HL-60/S4 treated with phorbol 12-myristate 13-acetate at 8.2 ng/mL for 4 days and 3 days (cell line): Measurements from ENCODE around the gene CADPS2.
"Not testable (repeated sequence)": the region's sequence is repeated elsewhere in the genome, so short reads cannot be mapped to it uniquely, and the experiment has no call there.

Source experiments
- in situ Hi-C: fragments of 300-500 bp; cut with MboI; formaldehyde crosslinking; loops from 2 replicates; pipeline ENCODE4 v1.15.0; 2022; ENCODE audit warnings: low sequenced_read_pairs

Gene CADPS2

GRCh38 chr7:122677149-122677548, 209.1 kb downstream of the CADPS2 start:
- in situ Hi-C loops, result no loop called here

GRCh38 chr7:122676466-122676865, 209.8 kb downstream of the CADPS2 start:
- in situ Hi-C loops, result no loop called here

DNA sequence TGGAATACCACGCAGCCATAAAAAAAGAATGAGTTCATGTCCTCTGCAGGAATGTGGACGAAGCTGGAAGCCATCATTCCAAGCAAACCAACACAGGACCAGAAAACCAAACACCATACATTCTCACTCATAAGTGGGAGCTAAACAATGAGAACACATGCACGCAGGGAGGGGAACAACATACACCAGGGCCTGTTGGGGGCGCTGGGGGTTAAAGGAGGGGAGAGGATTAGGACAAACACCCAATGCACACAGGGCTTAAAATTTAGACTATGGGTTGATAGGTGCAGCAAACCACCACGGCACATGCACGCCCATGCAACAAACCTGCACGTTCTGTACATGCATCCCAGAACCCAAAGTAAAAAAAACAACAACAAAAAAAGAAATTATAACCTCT, 210.6 kb downstream of the CADPS2 start:
- in situ Hi-C loops, result no loop called here

DNA sequence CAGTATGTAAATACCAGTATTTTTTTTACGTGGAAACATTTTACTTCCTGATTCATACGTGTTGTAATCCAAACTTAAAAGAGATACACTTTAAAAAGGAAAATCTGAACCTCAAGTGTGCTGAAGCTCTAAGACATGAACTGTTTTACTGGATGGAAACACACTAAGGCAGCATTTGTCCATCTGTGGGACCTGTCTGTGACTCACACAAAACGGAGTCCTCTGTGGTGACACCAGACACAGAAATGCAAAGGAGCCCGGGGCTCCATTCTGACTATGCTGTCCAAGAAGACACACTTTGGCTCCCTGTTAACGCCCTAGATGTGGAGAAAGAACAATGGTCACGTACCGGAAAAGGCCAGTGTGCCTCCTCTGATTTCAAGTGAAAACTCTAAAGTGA, 211.2 kb downstream of the CADPS2 start:
- in situ Hi-C loops, result no loop called here

- in situ Hi-C loops, result no loop called here
These were observed 211.8 kb downstream of the CADPS2 start for GRCh38 chr7:122674502-122674901.

- in situ Hi-C loops, result no loop called here
These were observed 212.3 kb downstream of the CADPS2 start for GRCh38 chr7:122673951-122674350.

DNA sequence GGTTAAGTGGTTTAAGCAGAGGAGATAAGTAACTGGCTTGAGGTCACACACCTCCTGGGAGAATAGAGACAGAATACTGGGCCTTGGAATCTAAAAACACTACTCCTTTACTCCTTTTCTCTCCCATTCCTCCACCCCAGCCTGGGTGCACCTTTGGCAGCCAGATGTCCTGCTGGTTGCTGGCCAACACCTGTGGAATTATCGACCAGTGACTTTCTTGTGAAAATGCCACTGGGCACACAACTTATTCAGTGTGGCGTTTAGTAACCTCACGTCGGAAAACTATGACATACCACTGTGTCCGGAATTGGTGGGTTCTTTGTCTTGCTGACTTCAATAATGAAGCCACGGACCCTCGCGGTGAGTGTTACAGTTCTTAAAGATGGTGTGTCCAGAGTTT, 213.7 kb downstream of the CADPS2 start:
- in situ Hi-C loops, result no loop called here

- in situ Hi-C loops, result no loop called here
These were observed 222.5 kb downstream of the CADPS2 start for GRCh38 chr7:122663733-122664132.

- in situ Hi-C loops, result no loop called here
These were observed 227.4 kb downstream of the CADPS2 start for GRCh38 chr7:122658856-122659255.

- in situ Hi-C loops, result no loop called here
These were observed 232.6 kb downstream of the CADPS2 start for GRCh38 chr7:122653685-122654084.

DNA sequence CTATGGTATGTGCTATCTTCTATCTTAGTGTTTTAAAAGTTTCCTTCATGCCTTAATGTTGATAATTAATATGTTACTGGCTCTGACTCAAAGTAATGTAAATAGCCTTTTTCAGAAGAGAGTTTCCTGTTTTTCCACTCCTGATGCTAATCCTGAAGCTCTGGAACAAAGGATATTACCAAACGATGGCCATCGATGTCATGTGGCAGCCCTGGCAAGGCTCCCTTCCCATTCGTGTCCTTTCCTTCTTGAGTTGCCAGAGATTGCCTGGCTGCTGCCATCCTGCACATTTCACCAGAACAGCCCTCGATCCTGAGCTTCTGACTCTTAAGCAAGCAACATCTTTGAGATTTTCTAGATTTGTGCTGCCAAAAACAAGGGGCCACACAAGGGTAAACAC, 233.4 kb downstream of the CADPS2 start:
- in situ Hi-C loops, result no loop called here

GRCh38 chr7:122651451-122651850, 234.8 kb downstream of the CADPS2 start:
- in situ Hi-C loops, result no loop called here

- in situ Hi-C loops, result no loop called here
These were observed 243.0 kb downstream of the CADPS2 start for GRCh38 chr7:122643250-122643649.

GRCh38 chr7:122638459-122638858, 247.8 kb downstream of the CADPS2 start:
- in situ Hi-C loops, result no loop called here

DNA sequence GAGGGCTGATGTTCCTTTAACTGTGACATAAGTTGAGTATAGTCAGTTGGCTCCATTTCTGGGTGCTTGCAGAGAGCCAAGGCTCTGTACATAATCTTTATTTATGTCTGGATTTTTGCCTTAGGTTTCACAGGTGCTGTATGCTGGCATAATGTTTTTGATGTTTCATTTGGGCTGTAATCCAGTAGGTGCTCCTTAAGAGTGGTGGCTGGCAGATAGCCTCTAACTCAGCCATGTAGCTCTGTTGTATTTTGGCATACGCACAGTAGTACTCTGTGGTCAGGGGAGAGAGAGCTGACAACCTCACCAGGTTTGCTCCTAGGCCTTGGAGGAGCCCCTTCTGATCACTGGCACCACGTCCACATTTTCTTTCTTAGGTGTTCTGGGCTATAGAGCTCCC, 248.5 kb downstream of the CADPS2 start:
- in situ Hi-C loops, result no loop called here

DNA sequence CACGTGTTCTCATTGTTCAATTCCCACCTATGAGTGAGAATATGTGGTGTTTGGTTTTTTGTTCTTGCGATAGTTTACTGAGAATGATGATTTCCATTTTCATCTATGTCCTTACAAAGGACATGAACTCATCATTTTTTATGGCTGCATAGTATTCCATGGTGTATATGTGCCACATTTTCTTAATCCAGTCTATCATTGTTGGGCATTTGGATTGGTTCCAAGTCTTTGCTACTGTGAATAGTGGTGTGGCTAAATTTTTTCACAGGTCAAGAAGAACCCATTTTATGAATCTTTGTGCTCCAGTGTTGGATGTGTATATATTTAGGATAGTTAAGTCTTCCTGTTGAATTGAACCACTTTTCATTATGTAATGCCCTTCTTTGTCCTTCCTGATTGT, 250.8 kb downstream of the CADPS2 start:
- in situ Hi-C loops, result not testable (repeated sequence)

- in situ Hi-C loops, result no loop called here
These were observed 252.8 kb downstream of the CADPS2 start for GRCh38 chr7:122633472-122633871.

- in situ Hi-C loops, result no loop called here
These were observed 254.0 kb downstream of the CADPS2 start for GRCh38 chr7:122632238-122632637.

GRCh38 chr7:122629412-122629953, 256.8 kb downstream of the CADPS2 start:
- in situ Hi-C loops, result no loop called here

- in situ Hi-C loops, result no loop called here
These were observed 257.4 kb downstream of the CADPS2 start for GRCh38 chr7:122628651-122629411.

GRCh38 chr7:122626785-122627184, 259.5 kb downstream of the CADPS2 start:
- in situ Hi-C loops, result no loop called here

- in situ Hi-C loops, result no loop called here
These were observed 263.6 kb downstream of the CADPS2 start for GRCh38 chr7:122622682-122623081.

DNA sequence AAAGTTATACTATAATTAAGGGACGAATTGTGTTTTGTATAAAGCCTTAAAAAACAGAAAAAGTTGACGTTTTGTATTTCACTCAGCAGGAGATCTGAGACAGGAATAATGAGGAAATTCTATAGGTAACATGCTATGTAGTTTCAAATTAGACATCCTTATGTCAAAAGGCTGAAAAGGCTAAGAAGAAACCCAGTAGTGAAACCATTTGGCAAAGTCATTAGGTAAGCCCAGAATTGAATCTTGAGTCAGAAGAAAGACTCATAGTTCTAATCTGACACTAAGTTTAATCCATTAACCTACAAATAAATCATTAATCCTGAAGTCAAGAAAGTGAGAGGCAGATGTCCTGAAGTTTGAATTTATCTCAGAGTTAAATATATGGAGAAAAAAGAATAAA, 266.6 kb downstream of the CADPS2 start:
- in situ Hi-C loops, result no loop called here
